NB4 (cell line): ENCODE data around the gene FAM170B.

Source experiments
- DNase-seq: peaks from one replicate; pipeline ENCODE4 v3.0.0; 2010; ENCODE audit warnings: low read depth
- H3K4me3 ChIP-seq: one replicate; pipeline ENCODE4 v1.5.1; 2011; ENCODE audit warnings: mild to moderate bottlenecking, low read depth, low read length, moderate library complexity
- CTCF ChIP-seq: IDR thresholded peaks from one replicate; pipeline ENCODE4 v1.5.1; 2012; ENCODE audit warnings: low read depth, low read length
- MAX ChIP-seq: IDR thresholded peaks from 2 replicates; pipeline ENCODE4 v1.6.1; 2011; ENCODE audit warnings: low read depth, low read length
- MYC ChIP-seq: IDR thresholded peaks from 2 replicates; pipeline ENCODE4 v1.6.1; 2011; ENCODE audit warnings: low read depth, low read length
- POLR2A ChIP-seq: IDR thresholded peaks from 2 replicates; pipeline ENCODE4 v1.6.1; 2011; ENCODE audit warnings: mild to moderate bottlenecking; ENCODE audit not compliant: insufficient read length; ENCODE audit errors: extremely low read depth

The FAM170B gene

GRCh38 chr10:49177391-49178355, 43.9 kb upstream of the FAM170B start:
- H3K4me3 ChIP-seq, result no peak overlapping the region
- peak; percentile 77 for DNase-seq
- 0 out of 2 replicates have a peak, but pooled peaks have one; percentile 34 for TF ChIP-seq MYC
- TF ChIP-seq CTCF, result no peak
- TF ChIP-seq MAX, result peak; percentile 74

GRCh38 chr10:49176310-49177268, 42.8 kb upstream of the FAM170B start:
- no peak for TF ChIP-seq CTCF
- no peak for TF ChIP-seq MAX
- no peak for TF ChIP-seq POLR2A
- no peak for TF ChIP-seq MYC
- DNase-seq, result no peak
- no peak overlapping the region for H3K4me3 ChIP-seq

GRCh38 chr10:49175587-49176309, 41.9 kb upstream of the FAM170B start:
- H3K4me3 ChIP-seq, result no peak overlapping the region
- no peak for DNase-seq
- TF ChIP-seq MAX, result no peak
- no peak for TF ChIP-seq MYC
- no peak for TF ChIP-seq POLR2A
- TF ChIP-seq CTCF, result no peak

- TF ChIP-seq MAX (no peak), MYC (no peak), CTCF (no peak), POLR2A (no peak)
- DNase-seq, result no peak
- H3K4me3 ChIP-seq, result no peak overlapping the region
Measured at GRCh38 chr10:49174926-49175500, 41.2 kb upstream of the FAM170B start.

GRCh38 chr10:49174261-49174925, 40.6 kb upstream of the FAM170B start:
- H3K4me3 ChIP-seq, result no peak overlapping the region
- no peak for DNase-seq
- TF ChIP-seq POLR2A, result no peak
- no peak for TF ChIP-seq CTCF
- no peak for TF ChIP-seq MAX
- no peak for TF ChIP-seq MYC
